Pons (tissue), 1 donor: Measurements from ENCODE around the gene ACAD10.
"Not testable (repeated sequence)": the region's sequence is repeated elsewhere in the genome, so short reads cannot be mapped to it uniquely, and the experiment has no call there.

Experiments
- DNase-seq: peaks from one replicate; pipeline ENCODE4 v3.0.0-alpha.2; 2016; ENCODE audit warnings: low spot score

Gene ACAD10

GRCh38 chr12:111753144-111753881 lies 67.5 kb downstream of the ACAD10 start:
- DNase-seq = peak; percentile 58

GRCh38 chr12:111754671-111755070 lies 68.8 kb downstream of the ACAD10 start:
- DNase-seq = no peak

GRCh38 chr12:111756196-111756595 lies 70.3 kb downstream of the ACAD10 start:
- no peak for DNase-seq

- no peak for DNase-seq
These were observed 70.8 kb downstream of the ACAD10 start for GRCh38 chr12:111756681-111757080.

- DNase-seq = peak; percentile 66
These were observed 71.7 kb downstream of the ACAD10 start for GRCh38 chr12:111757361-111758119.

- no peak for DNase-seq
These were observed 72.3 kb downstream of the ACAD10 start for GRCh38 chr12:111758120-111758561.

GRCh38 chr12:111759271-111759670 lies 73.4 kb downstream of the ACAD10 start:
- DNase-seq = no peak

- no peak for DNase-seq
These were observed 74.1 kb downstream of the ACAD10 start for GRCh38 chr12:111759991-111760390.

GRCh38 chr12:111761099-111761498 lies 75.2 kb downstream of the ACAD10 start:
- DNase-seq = no peak

GRCh38 chr12:111761706-111762105 lies 75.9 kb downstream of the ACAD10 start:
- no peak for DNase-seq

- not testable (repeated sequence) for DNase-seq
These were observed 77.7 kb downstream of the ACAD10 start for GRCh38 chr12:111763552-111763951.

- no peak for DNase-seq
These were observed 78.4 kb downstream of the ACAD10 start for GRCh38 chr12:111764120-111764821.

GRCh38 chr12:111766608-111767361 lies 80.9 kb downstream of the ACAD10 start, which contains the start of gene ALDH2:
Gene ALDH2, plus strand, starts transcription at chr12:111766933. Its CDS starts 50 bp downstream, at chr12:111766983.
- DNase-seq = peak; percentile 70

- no peak for DNase-seq
These were observed 81.7 kb downstream of the ACAD10 start for GRCh38 chr12:111767362-111768158.

GRCh38 chr12:111768159-111768895 lies 82.5 kb downstream of the ACAD10 start:
- DNase-seq = no peak

GRCh38 chr12:111769599-111769998 lies 83.7 kb downstream of the ACAD10 start:
- no peak for DNase-seq

- DNase-seq = peak; percentile 66
These were observed 88.1 kb downstream of the ACAD10 start for GRCh38 chr12:111773801-111774551.

GRCh38 chr12:111775205-111776193 lies 89.6 kb downstream of the ACAD10 start:
- peak; percentile 90 for DNase-seq
